GM21717 (cell line): Measurements from ENCODE around the gene CTIF.

ENCODE experiments used
- ATAC-seq: cut with Tn5 transposase; IDR thresholded peaks from one replicate; pipeline ENCODE4 v1.9.1; 2021; ENCODE audit warnings: mild to moderate bottlenecking, moderate library complexity; ENCODE audit not compliant: unreplicated experiment

Gene CTIF

GRCh38 chr18:48531908-48532307, 6.9 kb upstream of the CTIF start:
- ATAC-seq, result no peak

GRCh38 chr18:48533340-48534070, 5.3 kb upstream of the CTIF start:
- no peak for ATAC-seq

- ATAC-seq, result no peak
Measured at GRCh38 chr18:48534364-48534763, 4.5 kb upstream of the CTIF start.

GRCh38 chr18:48535956-48536355, 2.9 kb upstream of the CTIF start:
- ATAC-seq, result no peak

GRCh38 chr18:48536516-48536915, 2.3 kb upstream of the CTIF start:
- no peak for ATAC-seq

GRCh38 chr18:48539406-48540250, 797 bp downstream of the CTIF start:
- ATAC-seq, result no peak

GRCh38 chr18:48540251-48541025, 1.6 kb downstream of the CTIF start:
- ATAC-seq, result no peak

- no peak for ATAC-seq
Measured at GRCh38 chr18:48541026-48541746, 2.4 kb downstream of the CTIF start.

- no peak for ATAC-seq
Measured at GRCh38 chr18:48541747-48542400, 3.0 kb downstream of the CTIF start.

- ATAC-seq, result no peak
Measured at GRCh38 chr18:48542513-48543181, 3.8 kb downstream of the CTIF start.

- no peak for ATAC-seq
Measured at GRCh38 chr18:48543228-48543627, 4.4 kb downstream of the CTIF start.

GRCh38 chr18:48544116-48544515, 5.3 kb downstream of the CTIF start:
- no peak for ATAC-seq

- no peak for ATAC-seq
Measured at GRCh38 chr18:48544661-48545415, 6.0 kb downstream of the CTIF start.

- no peak for ATAC-seq
Measured at GRCh38 chr18:48545757-48546321, 7.0 kb downstream of the CTIF start.

- ATAC-seq, result no peak
Measured at GRCh38 chr18:48546396-48546795, 7.6 kb downstream of the CTIF start.

GRCh38 chr18:48547531-48547981, 8.7 kb downstream of the CTIF start:
- ATAC-seq, result no peak

- no peak for ATAC-seq
Measured at GRCh38 chr18:48548011-48548771, 9.4 kb downstream of the CTIF start.

- ATAC-seq, result no peak
Measured at GRCh38 chr18:48548921-48549320, 10.1 kb downstream of the CTIF start.
